Activated CD4-positive, alpha-beta T cell treated with anti-CD3 and anti-CD28 coated beads, Interleukin-2, amount 10 ng/mL, durations not matched to agents 24 days and 14 days (primary cell): ENCODE measurements around the gene SERTAD4. TPM values are rescaled to one million over a fixed set of nuclear protein-coding genes. Genes with fewer than 3 reads are reported as not detected.

ENCODE experiments used
- DNase-seq: peaks from one replicate; pipeline ENCODE4 v3.0.0; 2022
- H3K27ac Mint-ChIP-seq: one replicate; pipeline ENCODE4 v1.8.0; 2022; ENCODE audit warnings: mild to moderate bottlenecking, mixed read lengths
- H3K27me3 Mint-ChIP-seq: one replicate; pipeline ENCODE4 v1.8.0; 2022; ENCODE audit warnings: mixed read lengths
- H3K36me3 Mint-ChIP-seq: one replicate; pipeline ENCODE4 v1.8.0; 2022; ENCODE audit warnings: low read depth, mild to moderate bottlenecking, mixed read lengths
- H3K4me1 Mint-ChIP-seq: one replicate; pipeline ENCODE4 v1.8.0; 2021; ENCODE audit warnings: mixed read lengths
- H3K4me3 Mint-ChIP-seq: one replicate; pipeline ENCODE4 v1.8.0; 2022; ENCODE audit warnings: mild to moderate bottlenecking, moderate library complexity, mixed read lengths
- H3K9me3 Mint-ChIP-seq: one replicate; pipeline ENCODE4 v1.8.0; 2021; ENCODE audit warnings: mixed read lengths
- intact Hi-C: fragments of 100-400 bp; cut with micrococcal nuclease; formaldehyde crosslinking; loops from one replicate; pipeline ENCODE4 v1.15.1; 2023
- total RNA-seq: library from RNA; stranded (reverse); gene quantifications from 2 replicates; pipeline ENCODE4 v1.2.3, GENCODE V29; 2022

SERTAD4 gene
- total RNA-seq, 1 donor from 2014 or later: not detected

DNA sequence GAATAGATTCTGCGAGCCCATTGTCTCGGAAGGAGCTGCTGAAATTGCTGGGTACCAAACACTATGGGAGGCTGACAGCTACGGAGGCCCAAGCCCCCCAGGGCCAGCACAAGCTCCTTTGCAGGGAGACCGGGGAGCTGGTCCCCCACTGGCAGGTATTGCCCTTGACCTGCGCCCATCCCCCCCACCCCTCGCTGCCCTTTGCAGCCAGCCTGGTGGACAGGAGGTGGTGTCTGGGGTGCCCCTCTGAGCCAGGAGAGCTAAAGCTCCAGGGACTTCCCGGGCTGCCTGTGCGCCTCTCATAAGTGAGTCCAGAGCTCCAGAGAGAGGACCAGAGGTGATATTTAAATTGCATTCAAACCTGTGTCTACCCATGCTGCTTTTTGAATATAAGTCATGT lies 5.4 kb downstream of the SERTAD4 start:
- H3K9me3 Mint-ChIP-seq: no peaks in the 10 kb centered on the region
- no peak overlapping the region for H3K27ac Mint-ChIP-seq
- no peak for DNase-seq
- peaks cover 71% of the 10 kb centered on the region for H3K27me3 Mint-ChIP-seq
- peaks cover 3% of the 10 kb centered on the region for H3K4me1 Mint-ChIP-seq
- no peaks in the 10 kb centered on the region for H3K36me3 Mint-ChIP-seq
- intact Hi-C loops: no loop called here
- no peak overlapping the region for H3K4me3 Mint-ChIP-seq

DNA sequence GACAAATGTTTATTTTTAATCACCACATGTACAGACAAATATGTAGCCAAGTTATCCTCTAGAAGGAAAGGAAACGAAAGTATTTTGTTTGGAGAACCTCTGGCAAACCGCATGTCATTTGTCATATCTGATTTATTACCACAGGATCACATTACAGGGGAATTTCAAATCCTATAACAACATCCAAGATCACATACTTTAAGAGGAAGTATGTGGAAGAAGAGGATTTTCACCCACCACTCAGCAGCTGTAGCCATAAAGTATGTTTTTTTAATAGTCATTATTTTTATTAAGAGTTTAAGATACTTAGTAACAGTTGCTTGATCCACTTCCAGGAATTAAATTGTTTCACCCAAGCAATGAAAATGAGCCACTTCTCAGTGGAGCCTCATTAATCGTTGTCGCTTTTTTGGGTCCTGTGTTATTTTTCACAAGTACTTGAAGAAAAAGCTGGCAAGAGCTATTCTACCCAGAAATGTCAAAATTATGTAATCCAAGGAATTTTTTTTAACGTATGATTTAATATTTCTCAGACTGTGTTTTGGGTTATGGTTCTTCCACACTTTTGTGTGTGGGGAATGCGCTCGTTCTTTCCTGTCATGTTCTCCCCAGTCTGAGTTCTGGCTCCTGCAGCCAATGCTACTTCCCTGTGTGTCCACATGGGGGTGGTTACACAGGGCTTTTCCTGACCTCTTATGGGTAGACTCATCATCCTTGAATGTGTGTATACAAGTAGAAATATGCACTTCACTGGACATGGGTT lies 6.9 kb downstream of the SERTAD4 start:
- no peaks in the 10 kb centered on the region for H3K36me3 Mint-ChIP-seq
- intact Hi-C loops: no loop called here
- no peak overlapping the region for H3K27ac Mint-ChIP-seq
- H3K4me1 Mint-ChIP-seq: peaks cover 1% of the 10 kb centered on the region
- no peaks in the 10 kb centered on the region for H3K9me3 Mint-ChIP-seq
- peaks cover 75% of the 10 kb centered on the region for H3K27me3 Mint-ChIP-seq
- no peak overlapping the region for H3K4me3 Mint-ChIP-seq
- no peak for DNase-seq

DNA sequence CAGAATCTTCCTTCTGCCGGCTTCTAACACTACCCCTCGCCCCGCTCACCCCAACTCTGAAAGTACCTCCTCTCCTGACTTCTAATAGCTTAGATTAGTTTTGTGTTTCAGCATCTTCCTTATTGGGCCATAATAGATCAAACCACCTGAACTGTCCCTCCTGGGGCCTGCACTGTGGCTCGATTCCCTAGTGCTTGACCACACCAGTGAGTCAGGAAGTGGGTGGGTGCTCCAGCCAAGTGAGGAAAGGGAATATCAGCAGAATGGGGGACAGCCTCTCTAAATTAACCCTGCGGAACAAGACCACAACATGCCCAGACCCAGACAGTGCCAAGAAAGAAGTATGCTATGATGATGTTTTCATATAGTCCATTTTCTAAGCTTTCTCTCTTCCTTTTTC lies 8.5 kb downstream of the SERTAD4 start:
- Mint-ChIP-seq H3K27ac (no peak overlapping the region), H3K4me3 (no peak overlapping the region), H3K27me3 (peaks cover 74% of the 10 kb centered on the region), H3K36me3 (no peaks in the 10 kb centered on the region), H3K9me3 (no peaks in the 10 kb centered on the region), H3K4me1 (peaks cover 3% of the 10 kb centered on the region)
- DNase-seq: no peak
- intact Hi-C loops: no loop called here

DNA sequence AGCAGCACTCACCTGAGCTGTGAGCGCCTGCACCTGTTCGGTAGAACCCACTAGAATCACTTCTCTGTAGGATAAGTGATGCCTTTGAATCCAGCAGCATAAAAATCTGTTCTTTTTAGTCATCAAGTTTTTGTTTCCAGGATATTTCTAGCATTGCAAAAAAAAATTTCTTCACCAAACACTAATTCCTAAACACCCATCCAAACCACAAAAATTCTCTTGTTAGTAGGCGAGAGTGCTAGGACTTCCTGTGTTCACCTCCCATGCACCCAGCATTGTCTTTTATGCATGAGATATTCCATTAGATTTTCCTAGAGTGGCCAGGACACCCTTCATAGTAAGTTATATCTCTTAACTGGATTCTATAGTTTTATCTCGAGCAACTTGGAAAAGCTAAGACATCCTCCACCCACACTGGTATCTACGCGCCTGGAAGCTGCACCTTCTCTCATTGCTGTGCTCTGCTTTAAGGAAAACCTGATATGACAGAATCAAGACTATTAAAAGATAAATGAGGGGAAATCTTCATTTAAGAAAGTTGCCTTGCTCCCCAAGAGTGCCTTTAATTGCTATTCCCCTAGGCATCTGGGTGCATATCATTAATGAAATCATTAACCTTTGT lies 12.3 kb downstream of the SERTAD4 start:
- Mint-ChIP-seq H3K4me1 (peaks cover 10% of the 10 kb centered on the region), H3K27me3 (peaks cover 78% of the 10 kb centered on the region), H3K4me3 (no peak overlapping the region), H3K36me3 (no peaks in the 10 kb centered on the region), H3K27ac (no peak overlapping the region), H3K9me3 (no peaks in the 10 kb centered on the region)
- no peak for DNase-seq
- intact Hi-C loops: no loop called here

DNA sequence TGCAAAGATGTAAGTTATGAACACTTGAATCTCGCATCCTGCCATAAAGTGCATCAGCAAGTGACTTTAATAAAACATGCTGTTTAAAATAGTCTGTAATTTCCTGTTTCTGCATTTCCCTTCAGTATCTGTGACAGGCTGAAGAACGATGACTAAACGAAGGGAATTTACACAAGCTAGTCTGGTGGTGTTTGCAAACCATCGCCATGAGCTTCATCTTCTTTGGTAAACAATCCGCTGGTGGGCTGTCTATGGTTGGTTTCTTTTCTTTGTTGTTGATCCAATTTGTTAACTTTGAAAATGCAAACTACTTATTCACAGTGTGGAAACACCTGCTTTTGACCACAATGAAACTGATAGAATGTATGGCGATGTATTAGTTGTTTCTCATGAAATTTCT lies 13.9 kb downstream of the SERTAD4 start:
- intact Hi-C loops: loop anchor here (1.0 to 2.0 kb wide), 2 partner anchors 14 to 86 kb away; partner anchors contain the start of gene SERTAD4
- peaks cover 10% of the 10 kb centered on the region for H3K4me1 Mint-ChIP-seq
- H3K4me3 Mint-ChIP-seq: no peak overlapping the region
- DNase-seq: no peak
- H3K36me3 Mint-ChIP-seq: peaks cover 2% of the 10 kb centered on the region
- no peaks in the 10 kb centered on the region for H3K9me3 Mint-ChIP-seq
- H3K27ac Mint-ChIP-seq: no peak overlapping the region
- peaks cover 75% of the 10 kb centered on the region for H3K27me3 Mint-ChIP-seq

DNA sequence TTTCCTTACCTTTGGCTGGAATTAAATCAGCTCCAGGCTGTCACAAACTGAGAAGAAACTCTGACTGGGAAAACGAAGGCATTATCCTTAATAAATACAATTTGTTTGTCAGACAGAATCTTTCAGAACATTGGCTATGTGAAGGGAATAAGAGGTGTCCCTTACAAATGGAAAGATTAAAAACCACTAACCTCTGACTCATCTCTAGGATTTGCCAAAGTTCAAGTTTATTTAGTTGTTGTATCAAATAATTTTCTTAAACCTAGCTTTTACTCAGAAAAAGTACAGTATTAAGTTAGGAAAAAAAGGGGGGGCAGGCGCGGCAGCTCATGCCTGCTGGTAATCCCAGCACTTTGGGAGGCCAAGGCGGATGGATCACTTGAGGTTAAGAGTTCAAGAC lies 15.7 kb downstream of the SERTAD4 start:
- no peak overlapping the region for H3K4me3 Mint-ChIP-seq
- H3K27ac Mint-ChIP-seq: no peak overlapping the region
- H3K27me3 Mint-ChIP-seq: peaks cover 73% of the 10 kb centered on the region
- intact Hi-C loops: no loop called here
- peaks cover 2% of the 10 kb centered on the region for H3K36me3 Mint-ChIP-seq
- no peaks in the 10 kb centered on the region for H3K9me3 Mint-ChIP-seq
- no peak for DNase-seq
- peaks cover 12% of the 10 kb centered on the region for H3K4me1 Mint-ChIP-seq

DNA sequence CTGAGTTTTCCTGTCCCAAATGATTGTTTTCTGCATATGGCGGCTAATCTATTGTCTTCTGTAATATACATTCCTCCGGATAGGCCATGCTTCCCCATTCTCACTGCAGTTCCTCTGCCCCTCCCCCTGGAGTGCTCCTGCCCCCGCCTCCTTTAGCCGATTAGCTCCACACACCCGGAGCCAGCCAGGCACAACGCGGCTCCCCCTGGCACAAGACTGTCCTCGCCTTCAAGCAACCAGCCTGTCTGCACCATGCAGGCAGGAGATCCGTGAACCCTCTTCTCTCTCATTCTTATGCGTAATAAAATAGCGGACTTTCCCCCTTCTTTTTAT lies 18.0 kb downstream of the SERTAD4 start:
- Mint-ChIP-seq H3K4me3 (no peak overlapping the region), H3K4me1 (peaks cover 8% of the 10 kb centered on the region), H3K27me3 (peaks cover 77% of the 10 kb centered on the region), H3K27ac (no peak overlapping the region), H3K9me3 (no peaks in the 10 kb centered on the region), H3K36me3 (peaks cover 2% of the 10 kb centered on the region)
- no peak for DNase-seq
- intact Hi-C loops: no loop called here

DNA sequence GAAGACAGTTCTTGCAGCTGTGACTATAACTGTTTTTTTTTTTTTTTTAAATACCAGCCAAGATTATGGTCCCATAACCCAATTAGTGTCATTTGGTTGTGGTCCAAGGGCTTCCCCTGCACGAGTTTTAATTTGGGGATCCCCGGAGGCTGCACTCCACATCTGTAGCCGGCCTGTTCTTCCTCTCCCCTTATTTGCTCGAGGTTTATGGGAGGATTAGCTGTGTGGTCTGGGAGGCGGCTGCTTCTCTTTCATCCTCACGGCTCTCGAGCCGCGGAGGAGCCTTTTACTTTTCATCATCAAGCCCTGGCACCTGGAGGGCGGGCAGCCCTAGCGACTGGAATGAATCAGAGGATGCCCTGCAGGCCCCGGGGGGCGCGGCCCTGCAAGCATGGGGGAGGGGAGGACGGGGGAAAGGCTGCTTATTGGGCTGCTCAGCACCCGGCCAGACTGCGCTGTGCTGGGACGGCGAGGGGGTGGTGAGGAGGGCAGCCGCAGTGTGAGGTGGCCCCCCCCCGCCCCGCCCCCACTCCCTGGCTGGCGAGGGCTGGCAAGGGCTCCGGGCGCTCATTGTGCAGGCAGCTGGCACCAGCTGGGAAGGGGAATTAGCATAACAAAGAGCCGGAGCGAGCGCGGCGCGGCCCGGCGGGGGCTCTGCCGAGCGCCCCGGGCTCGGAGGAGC lies 18.5 kb downstream of the SERTAD4 start:
- Mint-ChIP-seq H3K27me3 (peaks cover 74% of the 10 kb centered on the region), H3K4me3 (peak overlapping the region; percentile 48)
- intact Hi-C loops: no loop called here

DNA sequence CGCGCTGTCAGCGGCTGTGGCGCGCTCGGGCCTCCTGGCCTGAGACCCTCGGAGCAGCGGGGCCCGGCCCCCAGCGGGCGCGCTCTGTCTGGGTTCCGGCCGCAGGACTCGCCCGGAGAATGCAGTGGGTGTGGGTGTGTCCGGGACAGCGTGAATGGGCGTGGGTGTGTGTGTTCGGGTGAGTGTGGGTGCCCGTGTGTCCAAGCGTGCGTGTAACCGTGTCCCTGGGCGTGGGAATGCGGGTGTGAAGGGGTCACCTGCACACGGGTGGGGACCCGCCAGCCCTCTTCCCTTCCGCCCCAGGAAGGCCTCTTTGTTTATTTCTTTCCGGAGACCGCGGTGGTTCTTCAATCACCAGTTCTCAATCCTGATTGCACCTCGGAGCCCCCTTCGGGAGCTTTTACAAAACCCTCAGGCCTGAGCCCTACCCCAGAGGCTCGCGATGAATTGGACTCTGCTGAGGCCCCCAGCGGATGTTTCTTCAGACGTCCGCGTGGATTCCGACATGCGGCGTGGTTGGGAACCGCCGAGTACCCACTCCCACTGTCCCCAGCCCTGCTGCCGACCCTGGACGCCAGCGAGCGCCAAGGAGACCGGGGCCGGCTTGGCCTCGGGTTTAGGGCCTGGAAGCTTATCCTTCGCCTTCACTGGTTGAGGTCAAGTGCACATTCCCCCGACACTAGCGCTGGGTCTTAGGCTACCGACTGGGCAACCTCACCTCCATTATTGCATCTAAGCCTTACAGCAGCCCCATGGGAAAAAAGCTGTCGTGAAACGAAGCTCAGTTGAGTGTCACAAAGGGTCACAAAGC lies 19.3 kb downstream of the SERTAD4 start:
- Mint-ChIP-seq H3K27ac (no peak overlapping the region), H3K27me3 (peaks cover 67% of the 10 kb centered on the region), H3K9me3 (no peaks in the 10 kb centered on the region), H3K4me3 (peak overlapping the region; percentile 68), H3K36me3 (peaks cover 2% of the 10 kb centered on the region), H3K4me1 (peaks cover 2% of the 10 kb centered on the region)
- DNase-seq: no peak
- intact Hi-C loops: no loop called here

More for the DNA sequence above, 18.5 kb downstream of the SERTAD4 start:
- Mint-ChIP-seq H3K36me3 (peaks cover 2% of the 10 kb centered on the region), H3K27ac (peak overlapping the region; percentile 49), H3K4me1 (peaks cover 8% of the 10 kb centered on the region), H3K9me3 (no peaks in the 10 kb centered on the region)
- DNase-seq: no peak

DNA sequence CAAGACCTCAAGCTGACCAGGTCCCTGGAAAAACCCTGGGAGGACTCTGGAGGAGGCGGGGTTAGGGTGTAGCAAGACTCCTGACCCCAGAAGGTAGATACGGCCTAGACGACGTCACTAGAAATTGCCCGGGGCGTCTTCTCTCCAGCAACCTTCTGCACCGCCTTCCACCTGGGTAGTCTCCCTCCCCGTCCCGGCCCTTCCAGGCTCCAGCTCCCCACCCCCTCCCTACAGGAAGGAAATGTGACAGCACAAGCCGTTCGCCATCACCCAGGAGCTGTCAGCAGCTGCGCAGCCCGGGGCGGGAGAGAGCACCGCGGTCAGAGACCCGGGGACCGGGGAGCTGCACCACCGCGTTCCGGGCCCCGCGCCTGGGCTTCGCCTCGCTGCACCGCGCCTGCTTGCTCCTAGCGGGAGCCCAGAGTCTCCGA lies 20.0 kb downstream of the SERTAD4 start:
- Mint-ChIP-seq H3K4me1 (peaks cover 2% of the 10 kb centered on the region), H3K36me3 (peaks cover 2% of the 10 kb centered on the region), H3K27ac (no peak overlapping the region), H3K27me3 (peaks cover 60% of the 10 kb centered on the region), H3K9me3 (no peaks in the 10 kb centered on the region), H3K4me3 (no peak overlapping the region)
- intact Hi-C loops: no loop called here
- no peak for DNase-seq

DNA sequence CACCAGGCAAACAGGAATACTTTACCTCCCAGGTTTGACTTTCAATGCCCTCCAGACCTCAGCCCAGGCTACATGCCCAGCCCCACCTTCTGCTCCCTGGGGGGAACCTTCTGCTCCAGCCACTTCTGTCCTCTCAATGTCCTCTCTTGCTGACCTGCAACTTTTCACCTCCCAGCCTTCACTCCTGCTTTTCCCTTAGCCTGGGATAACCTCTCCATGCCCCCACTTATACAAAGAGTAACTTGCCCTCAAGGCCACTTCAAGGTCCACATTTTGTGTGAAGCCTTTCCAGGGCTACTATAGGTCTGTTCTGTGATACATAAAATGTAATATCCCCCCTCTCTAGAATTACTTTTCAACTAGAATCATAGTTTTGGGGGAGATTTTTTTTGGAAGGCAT lies 21.7 kb downstream of the SERTAD4 start:
- peaks cover 54% of the 10 kb centered on the region for H3K27me3 Mint-ChIP-seq
- H3K9me3 Mint-ChIP-seq: no peaks in the 10 kb centered on the region
- no peak overlapping the region for H3K27ac Mint-ChIP-seq
- intact Hi-C loops: no loop called here
- no peak for DNase-seq
- no peak overlapping the region for H3K4me3 Mint-ChIP-seq
- peaks cover 2% of the 10 kb centered on the region for H3K4me1 Mint-ChIP-seq
- H3K36me3 Mint-ChIP-seq: peaks cover 2% of the 10 kb centered on the region

DNA sequence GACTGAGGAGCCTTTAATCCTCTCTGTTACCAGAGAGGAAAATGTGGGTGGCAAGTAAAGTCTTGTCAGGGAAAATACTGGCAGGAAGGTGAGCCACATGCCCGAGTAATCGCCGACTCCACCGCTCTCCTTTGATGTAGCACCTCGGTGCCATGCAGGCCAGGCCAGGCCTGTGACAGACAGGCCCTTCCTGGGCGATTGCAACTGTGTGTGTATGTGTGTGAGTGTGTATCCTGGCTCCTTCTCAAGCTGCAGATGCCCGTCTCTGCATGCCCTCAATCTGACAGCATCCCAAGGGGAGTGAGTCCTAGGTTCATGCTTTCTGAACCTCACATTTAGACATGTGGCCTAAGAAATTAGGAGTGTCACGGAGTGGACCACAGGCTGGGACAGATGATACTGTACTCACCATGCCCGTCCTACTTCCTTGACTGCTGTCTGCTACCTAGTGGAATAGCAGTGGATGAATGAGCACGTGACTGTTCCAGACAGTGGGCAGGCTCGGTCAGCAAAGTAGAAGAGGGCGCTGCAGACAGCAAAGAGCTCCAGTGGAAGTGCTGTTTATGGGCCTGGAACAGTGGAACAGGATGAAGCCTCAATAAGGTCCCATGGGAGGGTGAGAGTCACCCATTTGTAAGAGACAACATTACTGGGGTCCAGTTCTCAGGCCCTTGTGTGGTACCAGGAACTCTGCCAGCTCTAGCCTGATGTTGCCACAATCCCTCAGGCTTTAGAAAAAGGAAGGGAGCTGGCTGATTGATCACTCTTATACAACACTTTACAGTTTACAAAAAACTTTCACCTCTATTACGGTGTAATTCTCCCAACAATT lies 25.3 kb downstream of the SERTAD4 start:
- no peaks in the 10 kb centered on the region for H3K36me3 Mint-ChIP-seq
- H3K9me3 Mint-ChIP-seq: no peaks in the 10 kb centered on the region
- H3K27me3 Mint-ChIP-seq: peaks cover 32% of the 10 kb centered on the region
- intact Hi-C loops: no loop called here
- DNase-seq: no peak
- H3K4me3 Mint-ChIP-seq: no peak overlapping the region
- no peaks in the 10 kb centered on the region for H3K4me1 Mint-ChIP-seq
- H3K27ac Mint-ChIP-seq: no peak overlapping the region

DNA sequence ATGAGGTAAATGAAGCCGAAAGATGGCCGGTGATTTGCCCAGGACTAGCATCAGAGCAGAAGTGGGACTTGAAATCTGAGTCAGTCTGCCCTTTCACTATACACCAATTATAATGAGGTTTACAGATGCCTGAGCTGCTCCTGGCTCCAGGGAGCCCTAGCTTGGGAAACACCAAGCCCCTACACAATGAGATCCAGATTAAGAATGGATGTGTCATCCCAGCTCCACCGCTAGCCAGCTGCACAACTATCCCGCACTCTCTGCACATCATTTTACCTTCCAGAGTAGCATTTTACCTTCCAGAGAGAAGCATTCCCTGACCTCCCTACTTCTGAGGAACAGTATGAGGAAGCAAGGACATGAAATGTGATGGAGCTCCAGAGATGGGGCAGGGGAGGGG lies 27.0 kb downstream of the SERTAD4 start:
- H3K4me3 Mint-ChIP-seq: no peak overlapping the region
- H3K9me3 Mint-ChIP-seq: no peaks in the 10 kb centered on the region
- no peaks in the 10 kb centered on the region for H3K36me3 Mint-ChIP-seq
- no peak overlapping the region for H3K27ac Mint-ChIP-seq
- DNase-seq: no peak
- H3K27me3 Mint-ChIP-seq: peaks cover 16% of the 10 kb centered on the region
- intact Hi-C loops: no loop called here
- H3K4me1 Mint-ChIP-seq: no peaks in the 10 kb centered on the region
